ENCODE measurements around the gene TFR2. TPM values are rescaled to one million over a fixed set of nuclear protein-coding genes. Genes with fewer than 3 reads are reported as not detected.
A peak's percentile ranks its signal among the peaks of the same experiment; 100 is the strongest.

TFR2 gene
- total and polyA plus RNA-seq, 9 of the 15 experiments (the other 6 are each of a cell fraction or from before 2014, with no cell fraction given) = 3.8 to 123 (median 51.1) TPM

GRCh38 chr7:100614308-100614861, 27.0 kb downstream of the TFR2 start:
- Histone ChIP-seq H3K27me3 (ENCODE audit: control insufficient read depth in 2 of 2, insufficient read depth in 2 of 2, low read length in 2 of 2) (no peaks in the 10 kb centered on the region), H2AFZ (ENCODE audit: low read depth, low read length) (no peak overlapping the region), H3K79me2 (ENCODE audit: control insufficient read depth, insufficient read depth, low read length) (peaks cover 6% of the 10 kb centered on the region; the same call in 2 of the 3 replicates), H3K36me3 (ENCODE audit: control insufficient read depth, insufficient read depth, low read length) (peaks cover 3% of the 10 kb centered on the region; the same call in 1 of the 3 replicates), H3K4me1 (replicated peaks in 1 of 2; ENCODE audit: control insufficient read depth in 2 of 2, insufficient read depth in 2 of 2, low read length in 2 of 2) (peaks cover 19 to 28% of the 10 kb centered on the region in 2 experiments; a peak in 4 of 5 replicates), H4K20me1 (replicated peaks; ENCODE audit: control insufficient read depth, insufficient read depth, low read length) (no peaks in the 10 kb centered on the region), H3K9ac (ENCODE audit: insufficient read depth in 1 of 2, low read depth in 2 of 2, low read length in 2 of 2) (no peak overlapping the region; a peak in 1 of 4 replicates), H3K27ac (ENCODE audit: extremely low read depth, low read depth, low read length) (no peak overlapping the region), H3K9me1 (ENCODE audit: control insufficient read depth, insufficient read depth, low read length) (no peaks in the 10 kb centered on the region), H3K4me3 (no peak overlapping the region), H3K9me3 (replicated peaks; ENCODE audit: control insufficient read depth, insufficient read depth, low read depth, low read length) (no peaks in the 10 kb centered on the region), H3K4me2 (ENCODE audit: insufficient read depth, low read length) (no peak overlapping the region)
- in situ Hi-C loops (cut with MboI) (no loop called here), intact Hi-C loops (cut with micrococcal nuclease) (no loop called here)
- CTCF ChIA-PET (ENCODE audit: low intra/inter-chr PET ratio) = no interaction called here
- POLR2A ChIA-PET = interaction anchor here (1.2 to 5.9 kb wide), 3 partner anchors 9 to 63 kb away, joined by 5 to 54 read pairs (median 6); partner anchors contain the start of gene TFR2
- ATAC-seq (no peak), DNase-seq (ENCODE audit: extremely low read depth in 1 of 4, low spot score in 3 of 4) (no peak), FAIRE-seq (no peak)
- no TSS peak for BruUV-seq (replicated peaks)
- 67% methylated on average over 6 of the region's 6 CpGs for WGBS (ENCODE audit: insufficient coverage, low coverage, missing lambda C conversion rate)
- no peak for TF ChIP-seq BMI1 (IDR thresholded peaks at IDR 0.05; ENCODE audit: low read length)
- TF ChIP-seq HNRNPK (IDR thresholded peaks at IDR 0.05; ENCODE audit: low read depth, low read length, poor library complexity, severe bottlenecking) = no peak
- peak; percentile 36; the same call in 1 of the 2 replicates for TF ChIP-seq DPF2 (IDR thresholded peaks at IDR 0.05)
- no peak for TF ChIP-seq ZNF431 (CRISPR knock-in tag; IDR thresholded peaks at IDR 0.05)
- peak in 1 of 2 experiments; percentile 50; a peak in 1 of 4 replicates for TF ChIP-seq KDM1A (IDR thresholded peaks at IDR 0.05)
- peak; percentile 91 for TF ChIP-seq ZNF121 (CRISPR knock-in tag; conservative IDR thresholded peaks at IDR 0.05)
- no peak for TF ChIP-seq ILF3 (IDR thresholded peaks at IDR 0.05; ENCODE audit: borderline replicate concordance)
- 0 out of 4 replicates have a peak, but pooled peaks of 1 of the 2 experiments have one; percentile 5 for TF ChIP-seq TRIM24 (IDR thresholded peaks at IDR 0.05)
- peak; percentile 56 for TF ChIP-seq ATF3 (IDR thresholded peaks at IDR 0.05)
- TF ChIP-seq ATF3 (CRISPR knock-in tag; conservative IDR thresholded peaks at IDR 0.05) = no peak
- peak; percentile 56; the same call in 1 of the 2 replicates for TF ChIP-seq EGR1 (conservative IDR thresholded peaks at IDR 0.05)
- TF ChIP-seq MTA3 (IDR thresholded peaks at IDR 0.05; ENCODE audit: borderline replicate concordance) = no peak
- no peak for TF ChIP-seq HMBOX1 (IDR thresholded peaks at IDR 0.05)
- no peak for TF ChIP-seq ZBTB8A (IDR thresholded peaks at IDR 0.05; ENCODE audit: partially characterized antibody)
- no peak for TF ChIP-seq HDGF (IDR thresholded peaks at IDR 0.05)
- TF ChIP-seq ZNF384 (IDR thresholded peaks at IDR 0.05; ENCODE audit: low read depth, low read length) = peak; percentile 74
- TF ChIP-seq ZNF668 (CRISPR knock-in tag; IDR thresholded peaks at IDR 0.05) = no peak
- peak; percentile 12; the same call in 1 of the 2 replicates for TF ChIP-seq SMARCE1 (IDR thresholded peaks at IDR 0.05)
- no peak for TF ChIP-seq ZNF512 (tag; IDR thresholded peaks at IDR 0.05)
- TF ChIP-seq PHB (CRISPR knock-in tag; IDR thresholded peaks at IDR 0.05) = no peak
- TF ChIP-seq ZFP91 (CRISPR knock-in tag; IDR thresholded peaks at IDR 0.05) = no peak

Measured in K562 (cell line).